Mesenchymal stem cell (in vitro differentiated cells and primary cell): Measurements from ENCODE around the gene HEXA.

Experiments used
- DNase-seq: peaks from one replicate; pipeline ENCODE4 v3.0.0-alpha.2; 2013
- H2AFZ ChIP-seq: one replicate; pipeline ENCODE4 v1.6.1; 2013; ENCODE audit warnings: low read depth, mild to moderate bottlenecking, control low read depth, inconsistent platforms, low read length, moderate library complexity
- H2AK5ac ChIP-seq: 2 replicates; pipeline ENCODE4 v1.6.1; 2013; ENCODE audit warnings: low read length, moderate library complexity, mild to moderate bottlenecking, inconsistent platforms; ENCODE audit not compliant: severe bottlenecking
- H2BK120ac ChIP-seq: one replicate; pipeline ENCODE4 v1.6.1; 2013; ENCODE audit warnings: low read depth, mild to moderate bottlenecking, inconsistent platforms, low read length, moderate library complexity
- H2BK12ac ChIP-seq, 2 experiments: one replicate each; pipeline ENCODE4 v1.6.1; 2013; ENCODE audit warnings: inconsistent platforms in 2 of 2, low read length in 2 of 2, mild to moderate bottlenecking in 2 of 2, moderate library complexity in 2 of 2, control low read depth in 1 of 2
- H2BK15ac ChIP-seq: one replicate; pipeline ENCODE4 v1.6.1; 2013; ENCODE audit warnings: mild to moderate bottlenecking, low read depth, inconsistent platforms; ENCODE audit not compliant: poor library complexity, severe bottlenecking
- H2BK5ac ChIP-seq: 2 replicates; pipeline ENCODE4 v1.6.1; 2013; ENCODE audit warnings: low read depth, mild to moderate bottlenecking, low read length, control low read depth, inconsistent platforms; ENCODE audit not compliant: poor library complexity, severe bottlenecking
- H3K14ac ChIP-seq, 2 experiments: one replicate each; pipeline ENCODE4 v1.6.1; 2013; ENCODE audit warnings: inconsistent platforms in 2 of 2, low read length in 2 of 2, control low read depth in 1 of 2, mild to moderate bottlenecking in 1 of 2, moderate library complexity in 1 of 2
- H3K18ac ChIP-seq, 2 experiments: one replicate each; pipeline ENCODE4 v1.6.1; 2013; ENCODE audit warnings: inconsistent platforms in 2 of 2, low read length in 2 of 2, control low read depth in 1 of 2, low read depth in 1 of 2, mild to moderate bottlenecking in 1 of 2
- H3K23ac ChIP-seq, 2 experiments: one replicate each; pipeline ENCODE4 v1.6.1; 2013; ENCODE audit warnings: inconsistent platforms in 2 of 2, low read length in 2 of 2, mild to moderate bottlenecking in 2 of 2, moderate library complexity in 2 of 2, control low read depth in 1 of 2
- H3K27ac ChIP-seq: 2 replicates; pipeline ENCODE4 v1.5.1; 2013; ENCODE audit warnings: mild to moderate bottlenecking, moderate library complexity, low read length, control low read depth, inconsistent platforms; ENCODE audit not compliant: poor library complexity, severe bottlenecking
- H3K27me3 ChIP-seq, 2 experiments: 2 replicates each; pipeline versions ENCODE4 v1.6.1 to v1.7.0; 2013; ENCODE audit warnings: low read length in 2 of 2, mild to moderate bottlenecking in 2 of 2, moderate library complexity in 2 of 2, control low read depth in 1 of 2, inconsistent platforms in 1 of 2; ENCODE audit not compliant: control insufficient read depth in 1 of 2, insufficient read depth in 1 of 2
- H3K36me3 ChIP-seq, 2 experiments: 2 replicates each; pipeline versions ENCODE4 v1.6.1 to v1.7.0; 2013; ENCODE audit warnings: low read length in 2 of 2, control low read depth in 1 of 2, inconsistent platforms in 1 of 2, low read depth in 1 of 2, mild to moderate bottlenecking in 1 of 2; ENCODE audit not compliant: insufficient read depth in 2 of 2, control insufficient read depth in 1 of 2
- H3K4ac ChIP-seq, 2 experiments: one replicate each; pipeline ENCODE4 v1.6.1; 2013; ENCODE audit warnings: inconsistent platforms in 2 of 2, low read length in 2 of 2, mild to moderate bottlenecking in 2 of 2, moderate library complexity in 2 of 2, control low read depth in 1 of 2, low read depth in 1 of 2
- H3K4me1 ChIP-seq: 2 replicates; pipeline ENCODE4 v1.6.1; 2013; ENCODE audit warnings: low read depth, low read length, control low read depth; ENCODE audit not compliant: control insufficient read depth, insufficient read depth
- H3K4me2 ChIP-seq: 2 replicates; pipeline ENCODE4 v1.6.1; 2013; ENCODE audit warnings: low read length, mild to moderate bottlenecking, inconsistent platforms; ENCODE audit not compliant: poor library complexity, severe bottlenecking
- H3K4me3 ChIP-seq, 2 experiments: 2 replicates each; pipeline versions ENCODE4 v1.5.1 to v1.7.0; 2013; ENCODE audit warnings: low read length in 2 of 2, mild to moderate bottlenecking in 2 of 2, control low read depth in 1 of 2, low read depth in 1 of 2; ENCODE audit not compliant: insufficient read depth in 1 of 2
- H3K79me1 ChIP-seq: replicated peaks from 2 replicates; pipeline ENCODE4 v1.6.1; 2013; ENCODE audit warnings: mild to moderate bottlenecking, control low read depth, low read length, inconsistent platforms; ENCODE audit not compliant: poor library complexity, severe bottlenecking
- H3K9ac ChIP-seq: 2 replicates; pipeline ENCODE4 v1.7.0; 2013; ENCODE audit warnings: mild to moderate bottlenecking, low read length, moderate library complexity
- H3K9me3 ChIP-seq: 2 replicates; pipeline ENCODE4 v1.7.0; 2013; ENCODE audit warnings: mild to moderate bottlenecking, low read length; ENCODE audit not compliant: control insufficient read depth
- H4K8ac ChIP-seq: one replicate; pipeline ENCODE4 v1.6.1; 2013; ENCODE audit warnings: inconsistent platforms, mild to moderate bottlenecking, low read length, moderate library complexity
- H4K91ac ChIP-seq: one replicate; pipeline ENCODE4 v1.6.1; 2013; ENCODE audit warnings: mild to moderate bottlenecking, low read length, inconsistent platforms
- WGBS: methylation state at CpG from one replicate; pipeline ENCODE4 v1.1.7; 2013; ENCODE audit warnings: mixed read lengths; 5-methylcytosine and 5-hydroxymethylcytosine counted together

HEXA gene

DNA sequence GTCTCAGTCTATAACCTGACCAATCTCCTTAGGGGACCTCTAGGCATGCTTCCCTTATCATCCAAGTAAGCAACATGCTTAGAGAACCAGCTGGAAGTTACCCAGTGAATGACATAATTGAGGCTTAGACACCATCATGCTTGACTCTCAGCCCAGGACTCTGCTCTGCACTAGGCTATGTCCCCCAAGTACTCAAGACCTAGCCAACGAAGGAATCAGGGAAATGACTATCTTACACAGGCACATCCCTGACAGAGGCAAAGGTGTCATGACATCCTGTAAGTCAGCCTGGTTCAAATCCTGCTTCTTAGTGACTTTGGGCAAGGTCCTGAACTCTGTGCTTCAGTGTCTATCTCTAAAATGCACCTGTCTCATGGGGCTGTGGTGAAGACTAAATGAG lies 31.2 kb downstream of the HEXA start:
- no peak overlapping the region for H4K91ac ChIP-seq
- peaks cover 66 to 78% of the 10 kb centered on the region in 2 experiments for H3K36me3 ChIP-seq
- H3K4me3 ChIP-seq, result no peak overlapping the region
- no peak overlapping the region for H3K9ac ChIP-seq
- H4K8ac ChIP-seq, result no peak overlapping the region
- H3K14ac ChIP-seq, result no peak overlapping the region
- H3K4me1 ChIP-seq, result peaks cover 1% of the 10 kb centered on the region
- H3K9me3 ChIP-seq, result no peaks in the 10 kb centered on the region
- no peak overlapping the region for H2AK5ac ChIP-seq
- no peak for DNase-seq
- H2AFZ ChIP-seq, result no peak overlapping the region
- no peak overlapping the region for H2BK5ac ChIP-seq
- H3K23ac ChIP-seq, result no peak overlapping the region
- H2BK120ac ChIP-seq, result no peak overlapping the region
- H3K27ac ChIP-seq, result no peak overlapping the region
- H2BK12ac ChIP-seq, result no peak overlapping the region
- H3K27me3 ChIP-seq, result no peaks in the 10 kb centered on the region
- H3K4me2 ChIP-seq, result no peak overlapping the region
- H3K4ac ChIP-seq, result no peak overlapping the region
- H3K79me1 ChIP-seq, result peaks cover 5% of the 10 kb centered on the region
- WGBS, result 92% methylated on average over 1 of the region's 1 CpG
- no peak overlapping the region for H3K18ac ChIP-seq
- no peak overlapping the region for H2BK15ac ChIP-seq

DNA sequence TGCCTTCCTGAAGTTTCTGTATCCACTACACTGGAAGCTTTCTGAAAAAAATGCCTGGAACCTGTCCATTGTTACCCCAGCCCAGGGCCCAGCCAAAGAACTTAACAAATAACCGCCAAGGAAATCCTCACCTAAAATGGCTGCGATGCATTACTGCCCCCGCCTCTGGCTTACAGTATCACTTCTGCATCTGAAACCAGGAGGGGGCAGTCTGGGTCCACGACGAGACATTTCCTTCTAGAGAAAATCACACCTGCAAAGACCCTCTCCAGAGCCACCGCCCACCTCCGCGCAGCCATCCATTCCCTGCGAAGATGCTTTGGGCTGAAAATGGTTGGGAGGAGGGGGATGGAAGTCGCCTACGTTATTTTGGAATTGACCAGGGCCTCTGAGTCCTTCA lies 33.4 kb downstream of the HEXA start:
- Histone ChIP-seq H3K4me1 (peaks cover 3% of the 10 kb centered on the region), H3K18ac (no peak overlapping the region), H3K27me3 (no peaks in the 10 kb centered on the region), H3K27ac (no peak overlapping the region), H3K9me3 (no peaks in the 10 kb centered on the region), H3K4me2 (no peak overlapping the region), H3K14ac (no peak overlapping the region), H4K8ac (no peak overlapping the region), H2AK5ac (no peak overlapping the region), H3K79me1 (peaks cover 3% of the 10 kb centered on the region), H2AFZ (no peak overlapping the region), H3K9ac (no peak overlapping the region), H3K23ac (no peak overlapping the region), H2BK15ac (no peak overlapping the region), H2BK5ac (no peak overlapping the region), H2BK120ac (no peak overlapping the region), H3K4ac (no peak overlapping the region), H3K4me3 (no peak overlapping the region), H3K36me3 (peaks cover 47 to 65% of the 10 kb centered on the region in 2 experiments), H2BK12ac (no peak overlapping the region), H4K91ac (no peak overlapping the region)
- WGBS, result 77% methylated on average over 10 of the region's 11 CpGs
- DNase-seq, result peak; percentile 28

DNA sequence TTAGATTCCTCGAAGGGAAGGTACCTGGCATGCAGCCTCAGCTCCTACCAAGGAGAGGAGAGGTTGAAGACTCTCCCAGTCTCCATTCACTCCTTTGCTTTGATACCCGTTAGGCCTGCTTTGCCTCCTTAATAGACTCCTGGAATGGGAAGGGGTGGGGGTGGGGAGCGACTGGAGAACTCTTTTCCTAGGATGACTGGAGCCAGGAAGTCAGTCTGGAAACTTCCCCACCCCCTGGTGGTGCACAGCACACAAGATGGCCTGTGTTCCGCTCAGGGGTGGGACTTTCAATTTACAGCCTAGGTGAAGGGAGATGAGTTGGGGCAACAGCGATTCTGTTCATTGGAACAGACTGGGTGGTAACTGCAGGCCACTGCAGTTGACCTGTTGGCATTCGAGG lies 34.5 kb downstream of the HEXA start:
- Histone ChIP-seq H3K27ac (no peak overlapping the region), H3K14ac (no peak overlapping the region), H3K4me1 (peaks cover 3% of the 10 kb centered on the region), H2BK5ac (no peak overlapping the region), H3K36me3 (peaks cover 37 to 59% of the 10 kb centered on the region in 2 experiments), H3K9ac (no peak overlapping the region), H3K27me3 (no peaks in the 10 kb centered on the region), H3K4ac (no peak overlapping the region), H2AK5ac (no peak overlapping the region), H3K79me1 (peaks cover 3% of the 10 kb centered on the region), H2BK120ac (no peak overlapping the region), H2BK12ac (no peak overlapping the region), H4K91ac (no peak overlapping the region), H3K4me3 (no peak overlapping the region), H3K4me2 (no peak overlapping the region), H3K18ac (no peak overlapping the region), H3K23ac (peak overlapping the region in 1 of 2 experiments; percentile 41), H2BK15ac (no peak overlapping the region), H3K9me3 (no peaks in the 10 kb centered on the region), H2AFZ (no peak overlapping the region), H4K8ac (no peak overlapping the region)
- DNase-seq, result peak; percentile 29
- WGBS, result 83% methylated on average over 6 of the region's 6 CpGs

DNA sequence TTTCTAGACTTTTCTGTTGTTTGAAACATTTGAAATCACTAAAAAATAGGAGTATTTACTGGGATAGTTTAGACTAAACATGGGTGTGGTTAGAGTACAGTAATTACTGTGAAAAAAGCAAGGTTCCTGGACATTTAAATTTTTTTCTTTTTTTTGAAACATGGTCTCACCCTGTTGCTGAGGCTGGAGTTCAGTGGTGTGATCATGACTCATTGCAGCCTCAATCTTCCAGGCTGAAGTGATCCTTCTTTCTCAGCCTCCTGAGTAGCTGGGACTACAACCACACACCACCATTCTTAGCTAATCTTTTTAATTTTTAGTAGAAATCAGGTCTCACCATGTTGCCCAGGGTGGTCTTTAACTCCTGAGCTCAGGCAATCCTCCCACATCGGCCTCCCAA lies 35.4 kb downstream of the HEXA start:
- Histone ChIP-seq H2AFZ (no peak overlapping the region), H3K79me1 (peaks cover 3% of the 10 kb centered on the region), H3K9ac (peak overlapping the region; percentile 82), H3K23ac (no peak overlapping the region), H4K91ac (no peak overlapping the region), H4K8ac (no peak overlapping the region), H3K18ac (no peak overlapping the region), H2AK5ac (no peak overlapping the region), H2BK5ac (no peak overlapping the region), H2BK15ac (no peak overlapping the region), H3K4ac (no peak overlapping the region), H3K4me2 (no peak overlapping the region), H2BK12ac (no peak overlapping the region), H3K14ac (no peak overlapping the region), H3K36me3 (peaks cover 27 to 49% of the 10 kb centered on the region in 2 experiments), H2BK120ac (no peak overlapping the region), H3K4me1 (peaks cover 3% of the 10 kb centered on the region), H3K27ac (no peak overlapping the region), H3K4me3 (no peak overlapping the region), H3K27me3 (no peaks in the 10 kb centered on the region), H3K9me3 (no peaks in the 10 kb centered on the region)
- DNase-seq, result peak; percentile 60
- WGBS, result 100% methylated on average over 1 of the region's 1 CpG
